ENCODE results near the gene WHRN. TPM values are rescaled to one million over a fixed set of nuclear protein-coding genes. Genes with fewer than 3 reads are reported as not detected.

The WHRN gene
- total RNA-seq, 2 experiments from 2014 or later, result 0.19 to 2.1 TPM

DNA sequence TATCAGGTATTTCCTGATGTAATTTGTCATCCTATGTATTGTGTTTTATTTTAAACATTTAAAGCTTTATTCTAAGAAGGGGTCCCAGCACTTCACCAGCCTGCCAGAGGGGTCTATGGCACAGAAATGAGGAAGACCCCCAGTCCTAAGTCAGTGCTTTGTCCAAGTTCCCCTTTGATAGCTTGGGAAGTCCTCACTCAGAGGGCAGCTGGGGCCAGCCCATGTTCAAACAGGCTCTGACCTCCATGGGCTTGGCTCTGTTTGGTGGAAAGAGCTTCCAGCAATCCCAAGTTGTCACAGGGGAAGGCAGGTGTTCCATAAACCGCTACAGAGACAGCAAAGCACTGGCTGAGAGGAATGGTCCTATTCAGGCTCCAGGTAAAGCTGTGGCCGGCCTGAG is 90.9 kb downstream of the WHRN start:
- H2AFZ ChIP-seq (ENCODE audit: low read length), result no peak overlapping the region
- TF ChIP-seq, protein P1, sequence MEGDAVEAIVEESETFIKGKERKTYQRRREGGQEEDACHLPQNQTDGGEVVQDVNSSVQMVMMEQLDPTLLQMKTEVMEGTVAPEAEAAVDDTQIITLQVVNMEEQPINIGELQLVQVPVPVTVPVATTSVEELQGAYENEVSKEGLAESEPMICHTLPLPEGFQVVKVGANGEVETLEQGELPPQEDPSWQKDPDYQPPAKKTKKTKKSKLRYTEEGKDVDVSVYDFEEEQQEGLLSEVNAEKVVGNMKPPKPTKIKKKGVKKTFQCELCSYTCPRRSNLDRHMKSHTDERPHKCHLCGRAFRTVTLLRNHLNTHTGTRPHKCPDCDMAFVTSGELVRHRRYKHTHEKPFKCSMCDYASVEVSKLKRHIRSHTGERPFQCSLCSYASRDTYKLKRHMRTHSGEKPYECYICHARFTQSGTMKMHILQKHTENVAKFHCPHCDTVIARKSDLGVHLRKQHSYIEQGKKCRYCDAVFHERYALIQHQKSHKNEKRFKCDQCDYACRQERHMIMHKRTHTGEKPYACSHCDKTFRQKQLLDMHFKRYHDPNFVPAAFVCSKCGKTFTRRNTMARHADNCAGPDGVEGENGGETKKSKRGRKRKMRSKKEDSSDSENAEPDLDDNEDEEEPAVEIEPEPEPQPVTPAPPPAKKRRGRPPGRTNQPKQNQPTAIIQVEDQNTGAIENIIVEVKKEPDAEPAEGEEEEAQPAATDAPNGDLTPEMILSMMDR (conservative IDR thresholded peaks at IDR 0.05; ENCODE audit: low read length), result no peak
- no peak for TF ChIP-seq EZH2phosphoT487 (IDR thresholded peaks at IDR 0.05; ENCODE audit: borderline replicate concordance, low read depth, low read length)
- no peaks in the 10 kb centered on the region for H3K4me1 ChIP-seq (ENCODE audit: insufficient read depth, low read length, poor library complexity, severe bottlenecking)
- no peaks in the 10 kb centered on the region for H3K9me3 ChIP-seq (ENCODE audit: low read length)
- H3K27ac ChIP-seq (ENCODE audit: low read depth, low read length, poor library complexity, severe bottlenecking), result no peak overlapping the region
- H3K79me2 ChIP-seq (ENCODE audit: insufficient read depth, low read depth, low read length), result no peaks in the 10 kb centered on the region
- intact Hi-C loops (cut with micrococcal nuclease; ENCODE audit: unreplicated experiment), result no loop called here
- ChIA-PET CTCF (ENCODE audit: unreplicated experiment) (interaction anchor here (1.0 kb wide), 1 partner anchor 88 kb away, joined by 3 read pairs; no protein-coding TSS in a partner anchor), POLR2A (interaction anchor here (1.4 kb wide), 1 partner anchor 19 kb away, joined by 4 read pairs; no protein-coding TSS in a partner anchor)
- DNase-seq (ENCODE audit: low spot score), result no peak
- H3K9me2 ChIP-seq (ENCODE audit: insufficient read depth, low read length), result no peaks in the 10 kb centered on the region
- H3K4me3 ChIP-seq (ENCODE audit: low read depth, low read length, poor library complexity, severe bottlenecking), result no peak overlapping the region
- H3K4me2 ChIP-seq (ENCODE audit: low read length), result no peak overlapping the region
- H4K20me1 ChIP-seq (ENCODE audit: insufficient read depth, low read length), result no peaks in the 10 kb centered on the region
- no TSS peak for BruUV-seq (replicated peaks)
- H3K36me3 ChIP-seq (ENCODE audit: insufficient read depth, low read length), result no peaks in the 10 kb centered on the region

DNA sequence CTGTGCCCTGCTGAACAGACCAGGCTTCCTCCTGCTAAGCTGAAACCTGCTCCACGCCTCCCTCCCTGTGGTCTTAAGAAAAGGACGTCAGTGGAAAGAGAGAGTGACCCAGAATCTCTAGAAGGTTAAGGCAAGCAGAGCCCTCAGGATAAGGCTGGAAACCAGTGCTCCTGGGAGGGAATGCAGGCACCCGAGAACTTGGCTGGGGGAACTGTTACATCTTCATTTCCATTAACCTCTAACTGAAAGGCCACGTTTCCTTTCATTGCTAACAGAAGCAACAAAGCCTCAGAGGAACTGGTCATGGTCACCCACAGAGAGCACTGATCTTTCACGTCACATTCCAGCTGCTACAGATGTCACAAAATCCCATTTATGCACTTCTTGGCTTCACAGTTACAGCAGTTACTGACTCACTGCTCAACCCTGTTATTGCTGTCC is 91.4 kb downstream of the WHRN start:
- H4K20me1 ChIP-seq (ENCODE audit: insufficient read depth, low read length), result no peaks in the 10 kb centered on the region
- intact Hi-C loops (cut with micrococcal nuclease; ENCODE audit: unreplicated experiment), result no loop called here
- BruUV-seq (replicated peaks), result no TSS peak
- no peak for DNase-seq (ENCODE audit: low spot score)
- H3K36me3 ChIP-seq (ENCODE audit: insufficient read depth, low read length), result no peaks in the 10 kb centered on the region
- no peak overlapping the region for H3K27ac ChIP-seq (ENCODE audit: low read depth, low read length, poor library complexity, severe bottlenecking)
- no peak overlapping the region for H3K4me3 ChIP-seq (ENCODE audit: low read depth, low read length, poor library complexity, severe bottlenecking)
- H3K4me1 ChIP-seq (ENCODE audit: insufficient read depth, low read length, poor library complexity, severe bottlenecking), result no peaks in the 10 kb centered on the region
- no peak overlapping the region for H3K4me2 ChIP-seq (ENCODE audit: low read length)
- ChIA-PET POLR2A (interaction anchor here (1.4 kb wide), 1 partner anchor 19 kb away, joined by 4 read pairs; no protein-coding TSS in a partner anchor), CTCF (ENCODE audit: unreplicated experiment) (interaction anchor here (1.0 kb wide), 1 partner anchor 89 kb away, joined by 3 read pairs; no protein-coding TSS in a partner anchor)
- no peaks in the 10 kb centered on the region for H3K9me2 ChIP-seq (ENCODE audit: insufficient read depth, low read length)
- no peak overlapping the region for H2AFZ ChIP-seq (ENCODE audit: low read length)
- no peak for TF ChIP-seq EZH2phosphoT487 (IDR thresholded peaks at IDR 0.05; ENCODE audit: borderline replicate concordance, low read depth, low read length)
- TF ChIP-seq, protein P1 (conservative IDR thresholded peaks at IDR 0.05; ENCODE audit: low read length), result no peak
- no peaks in the 10 kb centered on the region for H3K79me2 ChIP-seq (ENCODE audit: insufficient read depth, low read depth, low read length)
- no peaks in the 10 kb centered on the region for H3K9me3 ChIP-seq (ENCODE audit: low read length)

DNA sequence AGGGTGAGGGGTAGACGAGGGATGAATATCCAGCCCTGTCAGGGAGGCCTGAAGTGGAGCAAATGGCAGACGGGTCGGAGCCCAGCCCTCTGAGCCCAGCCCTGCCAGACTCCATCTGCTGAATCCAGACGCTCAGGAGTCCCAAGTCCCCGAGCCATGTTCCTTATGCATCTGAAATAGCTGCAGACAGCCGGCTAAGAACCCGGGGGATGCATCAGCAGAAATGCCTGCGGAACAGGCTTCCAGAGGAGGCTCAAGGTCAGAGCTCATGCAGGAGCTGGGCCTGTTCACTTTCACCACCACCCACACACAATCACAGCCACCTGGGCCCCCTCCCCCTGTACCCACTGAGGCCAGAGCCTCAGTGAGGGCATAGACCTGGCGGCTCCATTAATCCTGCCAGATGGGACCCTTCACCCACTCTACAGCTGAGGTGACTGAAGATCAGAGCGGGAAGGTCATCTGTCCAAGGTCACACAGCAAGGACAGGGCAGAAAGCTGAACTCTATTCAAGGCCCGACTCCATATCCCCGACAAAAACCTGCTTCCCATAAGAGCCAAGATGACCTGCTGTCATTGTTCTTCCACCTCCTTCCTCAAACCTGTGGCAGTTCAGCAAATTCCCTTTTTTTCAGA is 93.1 kb downstream of the WHRN start:
- H3K27ac ChIP-seq (ENCODE audit: low read depth, low read length, poor library complexity, severe bottlenecking), result no peak overlapping the region
- H3K79me2 ChIP-seq (ENCODE audit: insufficient read depth, low read depth, low read length), result no peaks in the 10 kb centered on the region
- no peak overlapping the region for H2AFZ ChIP-seq (ENCODE audit: low read length)
- no peak overlapping the region for H3K4me3 ChIP-seq (ENCODE audit: low read depth, low read length, poor library complexity, severe bottlenecking)
- no peak for DNase-seq (ENCODE audit: low spot score)
- CTCF ChIA-PET (ENCODE audit: unreplicated experiment), result no interaction called here
- no peaks in the 10 kb centered on the region for H3K4me1 ChIP-seq (ENCODE audit: insufficient read depth, low read length, poor library complexity, severe bottlenecking)
- BruUV-seq (replicated peaks), result no TSS peak
- H3K9me2 ChIP-seq (ENCODE audit: insufficient read depth, low read length), result no peaks in the 10 kb centered on the region
- POLR2A ChIA-PET, result interaction anchor here (0.5 kb wide), 2 partner anchors 30 to 451 kb away, joined by 4 to 5 read pairs; no protein-coding TSS in a partner anchor
- H3K9me3 ChIP-seq (ENCODE audit: low read length), result no peaks in the 10 kb centered on the region
- no peaks in the 10 kb centered on the region for H4K20me1 ChIP-seq (ENCODE audit: insufficient read depth, low read length)
- H3K4me2 ChIP-seq (ENCODE audit: low read length), result no peak overlapping the region
- no peak for TF ChIP-seq EZH2phosphoT487 (IDR thresholded peaks at IDR 0.05; ENCODE audit: borderline replicate concordance, low read depth, low read length)
- TF ChIP-seq, protein P1 (conservative IDR thresholded peaks at IDR 0.05; ENCODE audit: low read length), result no peak
- intact Hi-C loops (cut with micrococcal nuclease; ENCODE audit: unreplicated experiment), result no loop called here
- H3K36me3 ChIP-seq (ENCODE audit: insufficient read depth, low read length), result no peaks in the 10 kb centered on the region

Data from OCI-LY7 (cell line).